Nephron progenitor cell (in vitro differentiated cells): ENCODE data around the gene RGS5.

Experiments
- DNase-seq: peaks from one replicate; pipeline ENCODE4 v3.0.0; 2021
- H3K27ac Mint-ChIP-seq: 2 replicates; pipeline ENCODE4 v1.8.0; 2021; ENCODE audit warnings: mild to moderate bottlenecking, moderate library complexity, mixed read lengths
- H3K27me3 Mint-ChIP-seq: 2 replicates; pipeline ENCODE4 v1.8.0; 2021; ENCODE audit warnings: mild to moderate bottlenecking, low read depth, mixed read lengths; ENCODE audit not compliant: poor library complexity
- H3K36me3 Mint-ChIP-seq: 2 replicates; pipeline ENCODE4 v1.8.0; 2021; ENCODE audit warnings: low read depth, mixed read lengths
- H3K4me1 Mint-ChIP-seq: 2 replicates; pipeline ENCODE4 v1.8.0; 2021; ENCODE audit warnings: mixed read lengths
- H3K4me3 Mint-ChIP-seq: 2 replicates; pipeline ENCODE4 v1.8.0; 2021; ENCODE audit warnings: mild to moderate bottlenecking, moderate library complexity, mixed read lengths
- H3K9me3 Mint-ChIP-seq: 2 replicates; pipeline ENCODE4 v1.8.0; 2021; ENCODE audit warnings: mild to moderate bottlenecking, moderate library complexity, mixed read lengths
- CTCF ChIP-seq: fragments of 200-600 bp; sonication (generic); IDR thresholded peaks from 2 replicates; pipeline ENCODE4 v1.5.0; 2021; ENCODE audit warnings: antibody characterized with exemption

Gene RGS5

GRCh38 chr1:163095213-163095612 lies 107.5 kb downstream of the RGS5 start:
- TF ChIP-seq CTCF = no peak
- Mint-ChIP-seq H3K27me3 (no peaks in the 10 kb centered on the region), H3K36me3 (no peaks in the 10 kb centered on the region), H3K9me3 (no peaks in the 10 kb centered on the region), H3K4me3 (no peak overlapping the region), H3K4me1 (peaks cover 12% of the 10 kb centered on the region), H3K27ac (no peak overlapping the region)
- no peak for DNase-seq

GRCh38 chr1:163094589-163094988 lies 108.1 kb downstream of the RGS5 start:
- Mint-ChIP-seq H3K36me3 (no peaks in the 10 kb centered on the region), H3K27me3 (no peaks in the 10 kb centered on the region), H3K4me3 (no peak overlapping the region), H3K9me3 (no peaks in the 10 kb centered on the region), H3K4me1 (peaks cover 12% of the 10 kb centered on the region), H3K27ac (no peak overlapping the region)
- DNase-seq = no peak
- no peak for TF ChIP-seq CTCF

- no peak for DNase-seq
- no peaks in the 10 kb centered on the region for H3K27me3 Mint-ChIP-seq
- no peak for TF ChIP-seq CTCF
- no peaks in the 10 kb centered on the region for H3K36me3 Mint-ChIP-seq
- H3K4me3 Mint-ChIP-seq = no peak overlapping the region
- H3K9me3 Mint-ChIP-seq = no peaks in the 10 kb centered on the region
- H3K27ac Mint-ChIP-seq = no peak overlapping the region
- peaks cover 12% of the 10 kb centered on the region for H3K4me1 Mint-ChIP-seq
These were observed 108.5 kb downstream of the RGS5 start for GRCh38 chr1:163094182-163094581.

GRCh38 chr1:163093579-163093978 lies 109.1 kb downstream of the RGS5 start:
- no peak for DNase-seq
- Mint-ChIP-seq H3K4me1 (peaks cover 12% of the 10 kb centered on the region), H3K9me3 (no peaks in the 10 kb centered on the region), H3K27ac (no peak overlapping the region), H3K36me3 (no peaks in the 10 kb centered on the region), H3K4me3 (no peak overlapping the region), H3K27me3 (no peaks in the 10 kb centered on the region)
- TF ChIP-seq CTCF = no peak

GRCh38 chr1:163093169-163093568 lies 109.5 kb downstream of the RGS5 start:
- H3K36me3 Mint-ChIP-seq = no peaks in the 10 kb centered on the region
- TF ChIP-seq CTCF = no peak

More at GRCh38 chr1:163093169-163093568, 109.5 kb downstream of the RGS5 start:
- Mint-ChIP-seq H3K27ac (no peak overlapping the region), H3K4me1 (peaks cover 12% of the 10 kb centered on the region), H3K27me3 (no peaks in the 10 kb centered on the region), H3K4me3 (no peak overlapping the region), H3K9me3 (no peaks in the 10 kb centered on the region)
- DNase-seq = no peak
